Measurements from ENCODE around the gene KLHL33.

Gene KLHL33

GRCh38 chr14:20469242-20469889 is 33.4 kb upstream of the KLHL33 start, which contains the start of gene PNP:
Gene PNP, plus strand, starts transcription at chr14:20469406. Its CDS starts 119 bp downstream, at chr14:20469525.
- Histone ChIP-seq H3K4me3 (ENCODE audit: low read depth, low read length) (peak within 1 kb of the TSS; percentile 71), H3K27ac (ENCODE audit: extremely low read depth, low read depth, low read length) (peak within 1 kb of the TSS; percentile 84), H3K9me3 (ENCODE audit: control insufficient read depth, insufficient read depth, low read depth, low read length) (no peaks in the 10 kb centered on the region), H3K36me3 (ENCODE audit: control insufficient read depth in 2 of 2, insufficient read depth in 1 of 2, low read length in 2 of 2) (peaks cover 19 to 31% of the 10 kb centered on the region in 2 experiments), H3K4me1 (ENCODE audit: control insufficient read depth, insufficient read depth, low read length) (peaks cover 5% of the 10 kb centered on the region)
- POLR2A ChIA-PET: interaction anchor here (0.6 to 2.6 kb wide), 21 partner anchors 8 to 214 kb away, joined by 3 to 41 read pairs (median 3); partner anchors contain the start of genes APEX1, OSGEP, PARP2 and PIP4P1
- CTCF ChIA-PET: interaction anchor here (0.6 to 1.2 kb wide), 3 partner anchors 8 to 88 kb away, joined by 3 to 4 read pairs (median 3); partner anchors contain the start of gene PIP4P1
- peak; percentile 6; the same call in 1 of the 2 replicates for TF ChIP-seq ZNF623 (tag by site-specific recombination; IDR thresholded peaks at IDR 0.05)
- TF ChIP-seq ZNF624 (tag by site-specific recombination; IDR thresholded peaks at IDR 0.05): no peak
- TF ChIP-seq ZNF175 (tag by site-specific recombination; IDR thresholded peaks at IDR 0.05): no peak
- TF ChIP-seq ZNF843 (tag by site-specific recombination; IDR thresholded peaks at IDR 0.05): peak; percentile 60; the same call in 1 of the 2 replicates
- peak; percentile 93; the same call in 1 of the 2 replicates for TF ChIP-seq ZNF391 (tag by site-specific recombination; IDR thresholded peaks at IDR 0.05; ENCODE audit: borderline replicate concordance, low read depth)
- TF ChIP-seq BCL11B (tag by site-specific recombination; IDR thresholded peaks at IDR 0.05; ENCODE audit: low read depth): no peak
- TF ChIP-seq ZNF302 (tag by site-specific recombination; IDR thresholded peaks at IDR 0.05; ENCODE audit: low read depth): no peak
- no peak for TF ChIP-seq RBAK (tag by site-specific recombination; IDR thresholded peaks at IDR 0.05)
- TF ChIP-seq ZNF394 (tag by site-specific recombination; IDR thresholded peaks at IDR 0.05; ENCODE audit: borderline replicate concordance): peak; percentile 90
- TF ChIP-seq ZNF585B (tag by site-specific recombination; IDR thresholded peaks at IDR 0.05): no peak
- peak; percentile 96; the same call in 1 of the 2 replicates for TF ChIP-seq PRDM2 (tag by site-specific recombination; IDR thresholded peaks at IDR 0.05; ENCODE audit: borderline replicate concordance)
- TF ChIP-seq ZNF138 (tag by site-specific recombination; IDR thresholded peaks at IDR 0.05; ENCODE audit: borderline replicate concordance): no peak
- TF ChIP-seq ZNF280D (tag by site-specific recombination; IDR thresholded peaks at IDR 0.05): no peak
- peak; percentile 66; the same call in 1 of the 2 replicates for TF ChIP-seq ZNF580 (tag by site-specific recombination; IDR thresholded peaks at IDR 0.05)
- TF ChIP-seq ZNF112 (tag by site-specific recombination; IDR thresholded peaks at IDR 0.05): no peak
- no peak for TF ChIP-seq ZNF362 (tag by site-specific recombination; IDR thresholded peaks at IDR 0.05)
- TF ChIP-seq MEIS1 (CRISPR knock-in tag; IDR thresholded peaks at IDR 0.05; ENCODE audit: borderline replicate concordance): no peak
- no peak for TF ChIP-seq ZFP3 (tag by site-specific recombination; IDR thresholded peaks at IDR 0.05; ENCODE audit: low read depth)
- peak; percentile 99 for TF ChIP-seq ZNF600 (tag by site-specific recombination; IDR thresholded peaks at IDR 0.05)
- TF ChIP-seq ZNF223 (tag by site-specific recombination; IDR thresholded peaks at IDR 0.05): no peak
- TF ChIP-seq SP7 (tag by site-specific recombination; IDR thresholded peaks at IDR 0.05): peak; percentile 86
- no peak for TF ChIP-seq ZNF791 (tag by site-specific recombination; IDR thresholded peaks at IDR 0.05)
- no peak for TF ChIP-seq ZNF449 (tag by site-specific recombination; IDR thresholded peaks at IDR 0.05)
- peak; percentile 79; the same call in 1 of the 2 replicates for TF ChIP-seq GLI4 (tag by site-specific recombination; IDR thresholded peaks at IDR 0.05)
- TF ChIP-seq YY1 (tag by site-specific recombination; IDR thresholded peaks at IDR 0.05): no peak
- no peak for TF ChIP-seq ZNF292 (tag by site-specific recombination; IDR thresholded peaks at IDR 0.05; ENCODE audit: borderline replicate concordance, low read depth)
